AG04449 (cell line): ENCODE measurements around the gene REC114.

Experiments
- CTCF ChIA-PET: fragments of 350-600 bp; formaldehyde crosslinking; extraction: SDS; loops from one replicate; lab custom pipeline; 2021; ENCODE audit warnings: antibody characterized with exemption; lab: Yijun Ruan, JAX
- POLR2A ChIA-PET: fragments of 400-600, 350-600 bp; formaldehyde crosslinking; extraction: SDS; loops from one replicate; lab custom pipeline; 2020; ENCODE audit warnings: antibody characterized with exemption, inconsistent platforms; lab: Yijun Ruan, JAX
- DNase-seq: peaks from one replicate; pipeline ENCODE4 v3.0.0-alpha.2; 2010; ENCODE audit warnings: low read depth, low spot score
- H3K4me3 ChIP-seq: 2 replicates; pipeline ENCODE4 v1.5.1; 2011; ENCODE audit warnings: low read depth, mild to moderate bottlenecking, control low read depth, low read length
- TF ChIP-seq, protein P1 (sequence below): IDR thresholded peaks from one replicate; pipeline ENCODE4 v1.5.1; 2011; ENCODE audit warnings: mild to moderate bottlenecking, moderate library complexity, low read length, control low read depth, inconsistent platforms; ENCODE audit not compliant: insufficient read depth; ENCODE audit errors: missing control alignments

REC114 gene

DNA sequence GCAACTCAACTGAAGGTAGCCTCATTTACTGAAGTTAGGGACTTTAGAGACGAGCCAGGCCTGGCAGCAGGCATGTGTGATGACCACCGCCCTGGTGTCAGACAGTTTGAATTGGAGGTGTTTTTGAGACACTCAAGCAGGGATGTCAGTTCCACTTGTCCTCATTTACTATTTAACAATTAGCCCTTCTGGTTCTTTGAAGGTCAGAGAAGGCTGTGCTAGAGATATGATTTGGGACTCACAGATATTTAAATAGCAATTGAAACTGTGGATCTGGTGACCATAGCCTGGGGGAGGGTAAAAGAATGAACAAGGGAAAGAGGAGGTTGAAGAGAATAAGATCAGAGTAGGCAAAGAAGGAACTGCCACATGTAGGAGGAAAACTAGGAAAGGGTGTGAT is 74.6 kb downstream of the REC114 start:
- TF ChIP-seq, protein P1, sequence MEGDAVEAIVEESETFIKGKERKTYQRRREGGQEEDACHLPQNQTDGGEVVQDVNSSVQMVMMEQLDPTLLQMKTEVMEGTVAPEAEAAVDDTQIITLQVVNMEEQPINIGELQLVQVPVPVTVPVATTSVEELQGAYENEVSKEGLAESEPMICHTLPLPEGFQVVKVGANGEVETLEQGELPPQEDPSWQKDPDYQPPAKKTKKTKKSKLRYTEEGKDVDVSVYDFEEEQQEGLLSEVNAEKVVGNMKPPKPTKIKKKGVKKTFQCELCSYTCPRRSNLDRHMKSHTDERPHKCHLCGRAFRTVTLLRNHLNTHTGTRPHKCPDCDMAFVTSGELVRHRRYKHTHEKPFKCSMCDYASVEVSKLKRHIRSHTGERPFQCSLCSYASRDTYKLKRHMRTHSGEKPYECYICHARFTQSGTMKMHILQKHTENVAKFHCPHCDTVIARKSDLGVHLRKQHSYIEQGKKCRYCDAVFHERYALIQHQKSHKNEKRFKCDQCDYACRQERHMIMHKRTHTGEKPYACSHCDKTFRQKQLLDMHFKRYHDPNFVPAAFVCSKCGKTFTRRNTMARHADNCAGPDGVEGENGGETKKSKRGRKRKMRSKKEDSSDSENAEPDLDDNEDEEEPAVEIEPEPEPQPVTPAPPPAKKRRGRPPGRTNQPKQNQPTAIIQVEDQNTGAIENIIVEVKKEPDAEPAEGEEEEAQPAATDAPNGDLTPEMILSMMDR, result no peak
- ChIA-PET CTCF (interaction anchor here (0.8 kb wide), 1 partner anchor 119 kb away, joined by 3 read pairs; no protein-coding TSS in a partner anchor), POLR2A (no interaction called here)
- no peak for DNase-seq
- H3K4me3 ChIP-seq, result no peak overlapping the region

- TF ChIP-seq, protein P1, result no peak
- DNase-seq, result no peak
- ChIA-PET CTCF (no interaction called here), POLR2A (no interaction called here)
- no peak overlapping the region for H3K4me3 ChIP-seq
These were observed 75.4 kb downstream of the REC114 start for GRCh38 chr15:73518180-73518862.

- POLR2A ChIA-PET, result no interaction called here
- CTCF ChIA-PET, result no interaction called here
- DNase-seq, result no peak
- TF ChIP-seq, protein P1, result no peak
- H3K4me3 ChIP-seq, result no peak overlapping the region
These were observed 76.1 kb downstream of the REC114 start for GRCh38 chr15:73518876-73519733.

DNA sequence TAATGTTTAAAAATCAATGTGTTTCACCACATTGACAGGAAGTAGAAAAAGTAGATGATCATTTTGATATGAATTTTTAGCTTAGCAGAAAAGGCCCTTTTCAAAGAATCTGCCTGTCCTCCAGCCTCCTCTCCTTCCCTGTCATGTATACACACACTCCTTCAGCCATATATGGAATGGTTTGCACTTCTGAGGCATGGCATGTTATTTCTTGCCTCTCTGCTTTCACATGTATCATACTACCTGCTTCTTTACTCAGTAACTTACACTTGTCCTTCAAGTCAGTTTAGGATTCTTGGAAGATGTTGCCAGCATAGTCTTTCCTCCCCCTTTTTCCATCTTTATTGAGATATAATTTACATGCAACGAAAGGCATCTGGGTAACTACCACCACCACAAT is 79.0 kb downstream of the REC114 start:
- CTCF ChIA-PET, result no interaction called here
- POLR2A ChIA-PET, result no interaction called here
- TF ChIP-seq, protein P1, result no peak
- DNase-seq, result no peak
- no peak overlapping the region for H3K4me3 ChIP-seq

- DNase-seq, result no peak
- TF ChIP-seq, protein P1, result no peak
- CTCF ChIA-PET, result no interaction called here
- H3K4me3 ChIP-seq, result no peak overlapping the region
- POLR2A ChIA-PET, result no interaction called here
These were observed 82.0 kb downstream of the REC114 start for GRCh38 chr15:73524919-73525318.

DNA sequence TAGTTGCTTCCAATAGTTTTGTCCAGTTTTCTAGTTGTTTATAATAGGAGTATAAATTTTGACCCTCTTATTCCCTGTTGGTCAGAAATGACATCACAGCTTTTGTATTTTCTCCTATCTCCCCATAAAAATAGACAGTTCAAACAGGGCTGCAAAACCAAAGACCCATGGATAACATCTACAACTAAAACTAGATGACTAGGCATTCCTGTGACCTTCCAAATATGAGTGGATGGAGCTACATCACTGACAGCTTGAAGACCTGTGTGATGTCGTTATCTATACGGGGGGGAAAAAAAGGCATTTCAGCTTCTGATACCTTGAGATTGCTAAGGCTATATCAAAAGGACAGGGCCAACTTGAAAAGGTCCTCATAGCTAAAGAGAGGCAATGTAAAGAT is 84.6 kb downstream of the REC114 start:
- ChIA-PET CTCF (no interaction called here), POLR2A (no interaction called here)
- DNase-seq, result no peak
- H3K4me3 ChIP-seq, result no peak overlapping the region
- TF ChIP-seq, protein P1, result no peak
